Measurements from ENCODE around the gene AQP12B.

DNA sequence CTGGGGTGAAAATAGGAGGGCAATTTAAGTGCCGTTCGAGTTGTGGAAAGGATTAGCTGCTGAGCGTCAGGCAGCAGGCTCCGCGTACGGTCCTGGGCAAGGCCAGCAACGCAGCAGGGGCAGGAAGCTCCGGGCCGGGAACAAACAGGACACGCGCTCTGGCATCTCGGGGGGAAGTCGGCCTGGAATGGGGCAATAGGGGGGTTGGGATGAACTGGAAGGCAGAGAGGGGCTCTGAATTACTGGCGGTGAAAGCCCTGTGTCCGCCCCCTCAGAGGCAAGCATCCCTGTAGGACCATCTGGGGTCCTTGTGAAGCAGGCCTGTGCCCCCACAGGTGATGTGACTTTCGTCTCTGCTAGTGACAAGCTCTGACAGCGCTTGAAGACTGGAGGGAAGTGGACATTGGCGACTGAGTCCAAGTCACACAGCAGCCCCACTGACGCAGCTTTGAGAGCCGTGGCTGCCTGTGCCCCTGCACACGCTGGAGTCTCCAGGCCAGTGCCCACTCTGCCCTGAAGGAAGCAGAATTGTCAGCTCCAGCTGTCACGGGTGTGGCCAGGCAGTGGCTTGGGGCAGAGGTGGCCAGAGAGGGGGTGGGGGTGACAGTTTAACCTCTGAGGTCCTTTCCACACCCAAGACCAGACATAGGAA, 35.1 kb downstream of the AQP12B start:
- TF ChIP-seq CTCF (IDR thresholded peaks at IDR 0.05; ENCODE audit: low read depth, low read length, missing input control) (no peak), HNF4A (conservative IDR thresholded peaks at IDR 0.05) (no peak), TAF1 (conservative IDR thresholded peaks at IDR 0.05) (no peak), RAD21 (IDR thresholded peaks at IDR 0.05) (no peak), GABPA (IDR thresholded peaks at IDR 0.05 in 1 of 2, conservative IDR thresholded peaks at IDR 0.05 in 1 of 2) (no peak)

Measured in liver (tissue), 3 donors.